Upper lobe of left lung (tissue), 4 donors: ENCODE measurements around the gene FLYWCH2.

ENCODE experiments used
- POLR2AphosphoS5 ChIP-seq, 2 donors: sonication (generic); formaldehyde crosslinking; IDR thresholded peaks; one replicate each; pipeline ENCODE4 v1.5.1; 2017; ENCODE audit warnings: antibody characterized with exemption in 2 of 2
- TF ChIP-seq, protein P1 (sequence below), 6 experiments: fragments of 450-650 bp in 4 of 6; fragments of 200-600 bp in 2 of 6; sonication (generic) in 2 of 6; IDR thresholded peaks; one replicate each; pipeline ENCODE4 v1.5.1; 2016 to 2019; ENCODE audit warnings: antibody characterized with exemption in 6 of 6

DNA sequence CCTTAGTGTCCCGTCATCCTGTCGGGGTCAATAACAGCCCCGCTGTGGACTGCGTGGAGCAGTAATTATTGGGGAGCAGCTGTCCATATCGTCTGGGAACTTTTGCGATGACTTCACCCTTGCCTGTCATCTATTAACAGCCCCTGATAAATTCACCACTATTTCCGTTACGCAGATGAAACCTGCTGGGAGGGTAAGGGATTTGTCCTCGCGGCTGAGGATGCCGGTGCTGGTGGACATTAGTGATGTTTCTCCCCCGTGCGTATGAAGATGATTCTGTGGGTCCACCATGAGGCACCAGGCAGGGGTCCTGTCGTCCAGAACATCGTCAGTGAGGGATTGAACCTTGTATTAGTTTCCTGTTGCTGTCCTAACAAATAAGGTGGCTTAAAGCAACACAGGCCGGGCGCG lies 1.0 kb downstream of the FLYWCH2 start:
- no peak for TF ChIP-seq POLR2AphosphoS5 (IDR thresholded peaks at IDR 0.05)
- TF ChIP-seq, protein P1, sequence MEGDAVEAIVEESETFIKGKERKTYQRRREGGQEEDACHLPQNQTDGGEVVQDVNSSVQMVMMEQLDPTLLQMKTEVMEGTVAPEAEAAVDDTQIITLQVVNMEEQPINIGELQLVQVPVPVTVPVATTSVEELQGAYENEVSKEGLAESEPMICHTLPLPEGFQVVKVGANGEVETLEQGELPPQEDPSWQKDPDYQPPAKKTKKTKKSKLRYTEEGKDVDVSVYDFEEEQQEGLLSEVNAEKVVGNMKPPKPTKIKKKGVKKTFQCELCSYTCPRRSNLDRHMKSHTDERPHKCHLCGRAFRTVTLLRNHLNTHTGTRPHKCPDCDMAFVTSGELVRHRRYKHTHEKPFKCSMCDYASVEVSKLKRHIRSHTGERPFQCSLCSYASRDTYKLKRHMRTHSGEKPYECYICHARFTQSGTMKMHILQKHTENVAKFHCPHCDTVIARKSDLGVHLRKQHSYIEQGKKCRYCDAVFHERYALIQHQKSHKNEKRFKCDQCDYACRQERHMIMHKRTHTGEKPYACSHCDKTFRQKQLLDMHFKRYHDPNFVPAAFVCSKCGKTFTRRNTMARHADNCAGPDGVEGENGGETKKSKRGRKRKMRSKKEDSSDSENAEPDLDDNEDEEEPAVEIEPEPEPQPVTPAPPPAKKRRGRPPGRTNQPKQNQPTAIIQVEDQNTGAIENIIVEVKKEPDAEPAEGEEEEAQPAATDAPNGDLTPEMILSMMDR (IDR thresholded peaks at IDR 0.05), result no peak
